Measurements from ENCODE around the gene SFXN3.

- TF ChIP-seq POLR2A (IDR thresholded peaks at IDR 0.05; ENCODE audit: low read depth, low read length) (no peak), TAF1 (IDR thresholded peaks at IDR 0.05; ENCODE audit: borderline replicate concordance, low read depth, low read length) (no peak)
Observed at GRCh38 chr10:101003639-101004206, 27.3 kb upstream of the SFXN3 start.
